ENCODE results near the gene RAB34. TPM values are rescaled to one million over a fixed set of nuclear protein-coding genes. Genes with fewer than 3 reads are reported as not detected.

Gene RAB34
- total and polyA plus RNA-seq, 2 experiments from 2014 or later: 277 to 476 TPM

DNA sequence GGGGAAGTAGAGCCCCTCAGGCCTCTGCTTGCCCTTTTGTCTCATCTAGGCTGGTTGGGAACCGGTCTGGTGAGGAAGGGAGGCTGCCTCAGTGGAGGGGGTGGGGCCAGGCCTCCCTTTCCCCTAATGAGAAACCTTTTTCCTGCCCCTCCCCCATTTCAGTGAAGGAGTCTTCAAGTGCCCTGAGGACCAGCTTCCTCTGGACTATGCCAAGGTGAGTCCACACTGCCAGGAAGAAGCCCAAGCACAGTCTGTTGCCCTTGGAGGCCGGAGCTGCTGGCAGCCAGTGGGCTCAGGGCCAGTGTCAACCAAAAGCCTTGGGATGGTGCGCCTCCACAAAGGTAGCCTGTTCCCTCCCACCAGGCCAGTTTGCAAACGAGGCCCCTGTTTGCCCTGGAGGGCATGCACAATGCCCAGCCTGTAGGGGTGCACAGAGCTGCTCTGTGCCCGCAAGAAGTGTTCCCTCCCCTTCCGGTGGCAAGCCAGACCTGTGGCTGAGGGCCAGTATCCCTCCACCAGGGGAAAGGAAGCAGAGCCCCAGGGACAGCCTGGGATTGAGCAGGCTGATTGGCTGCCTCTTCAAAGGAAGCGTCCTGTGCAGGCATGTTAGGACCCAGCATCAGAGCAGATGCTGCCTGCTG, 29.5 kb upstream of the RAB34 start:
- H3K36me3 ChIP-seq (ENCODE audit: low read depth): peaks cover 4% of the 10 kb centered on the region; the same call in 1 of the 2 replicates
- no peak overlapping the region for H2AFZ ChIP-seq
- no peaks in the 10 kb centered on the region for H3K27me3 ChIP-seq (replicated peaks; ENCODE audit: insufficient read depth)
- peaks cover 21% of the 10 kb centered on the region for H3K4me1 ChIP-seq (ENCODE audit: insufficient read depth)
- no peak overlapping the region for H3K27ac ChIP-seq
- no peaks in the 10 kb centered on the region for H4K20me1 ChIP-seq (ENCODE audit: insufficient read depth)
- H3K9ac ChIP-seq: no peak overlapping the region
- no peaks in the 10 kb centered on the region for H3K9me3 ChIP-seq (ENCODE audit: low read depth)
- peaks cover 22% of the 10 kb centered on the region; the same call in 1 of the 2 replicates for H3F3A ChIP-seq (ENCODE audit: insufficient read depth)
- in situ Hi-C loops (cut with MboI): no loop called here
- 84 to 87% methylated on average over 7 of the region's 7 CpGs for WGBS, 2 experiments (ENCODE audit: low coverage in 1 of 2, low lambda C conversion rate in 2 of 2, missing lambda C conversion rate in 2 of 2)
- no peak overlapping the region for H3K4me3 ChIP-seq
- DNase-seq: no peak
- no peaks in the 10 kb centered on the region for H3K9me2 ChIP-seq (ENCODE audit: insufficient read depth)
- TF ChIP-seq EZH2 (IDR thresholded peaks at IDR 0.05; ENCODE audit: insufficient read depth, poor library complexity, severe bottlenecking) (no peak), EZH2phosphoT487 (IDR thresholded peaks at IDR 0.05; ENCODE audit: insufficient read depth, low read depth) (no peak)
- H3K4me2 ChIP-seq (ENCODE audit: unreplicated experiment): no peak overlapping the region
- H3K79me2 ChIP-seq (ENCODE audit: insufficient read depth): peaks cover 60% of the 10 kb centered on the region

DNA sequence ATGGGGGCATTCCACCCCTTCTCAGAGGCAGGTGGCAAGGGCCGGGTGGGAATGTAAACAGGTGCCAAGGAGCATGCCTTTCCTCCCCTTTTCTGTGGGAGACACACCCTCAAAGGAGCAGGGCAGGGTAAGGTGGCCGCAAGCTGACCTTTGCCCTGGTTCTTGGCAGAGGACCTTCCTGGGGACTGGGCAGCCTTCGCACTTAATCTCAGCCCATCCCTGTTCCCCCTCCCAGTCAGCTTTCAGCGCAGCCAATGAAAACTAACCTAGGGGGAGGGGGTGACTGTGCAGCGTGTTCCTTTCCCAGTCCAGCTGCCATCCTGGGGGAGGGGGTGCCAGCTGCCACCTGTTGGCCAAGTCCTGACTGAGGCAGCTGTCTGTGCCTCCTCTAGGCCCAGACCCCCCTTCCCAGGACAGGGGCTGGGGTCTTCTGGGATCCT, 29.0 kb upstream of the RAB34 start:
- Histone ChIP-seq H3K4me2 (ENCODE audit: unreplicated experiment) (peak overlapping the region; percentile 90), H3K4me3 (no peak overlapping the region), H3K9ac (no peak overlapping the region), H3K4me1 (ENCODE audit: insufficient read depth) (peaks cover 21% of the 10 kb centered on the region), H4K20me1 (ENCODE audit: insufficient read depth) (no peaks in the 10 kb centered on the region), H2AFZ (no peak overlapping the region), H3K9me3 (ENCODE audit: low read depth) (no peaks in the 10 kb centered on the region), H3K79me2 (ENCODE audit: insufficient read depth) (peaks cover 60% of the 10 kb centered on the region), H3K9me2 (ENCODE audit: insufficient read depth) (no peaks in the 10 kb centered on the region), H3K27ac (no peak overlapping the region), H3F3A (ENCODE audit: insufficient read depth) (peaks cover 24% of the 10 kb centered on the region; the same call in 1 of the 2 replicates), H3K36me3 (ENCODE audit: low read depth) (peaks cover under 1% of the 10 kb centered on the region; the same call in 1 of the 2 replicates), H3K27me3 (replicated peaks; ENCODE audit: insufficient read depth) (no peaks in the 10 kb centered on the region)
- no peak for DNase-seq
- no peak for TF ChIP-seq EZH2phosphoT487 (IDR thresholded peaks at IDR 0.05; ENCODE audit: insufficient read depth, low read depth)
- no peak for TF ChIP-seq EZH2 (IDR thresholded peaks at IDR 0.05; ENCODE audit: insufficient read depth, poor library complexity, severe bottlenecking)
- WGBS, 2 experiments (ENCODE audit: low coverage in 1 of 2, low lambda C conversion rate in 2 of 2, missing lambda C conversion rate in 2 of 2): 92% methylated on average over 5 of the region's 5 CpGs
- in situ Hi-C loops (cut with MboI): no loop called here

DNA sequence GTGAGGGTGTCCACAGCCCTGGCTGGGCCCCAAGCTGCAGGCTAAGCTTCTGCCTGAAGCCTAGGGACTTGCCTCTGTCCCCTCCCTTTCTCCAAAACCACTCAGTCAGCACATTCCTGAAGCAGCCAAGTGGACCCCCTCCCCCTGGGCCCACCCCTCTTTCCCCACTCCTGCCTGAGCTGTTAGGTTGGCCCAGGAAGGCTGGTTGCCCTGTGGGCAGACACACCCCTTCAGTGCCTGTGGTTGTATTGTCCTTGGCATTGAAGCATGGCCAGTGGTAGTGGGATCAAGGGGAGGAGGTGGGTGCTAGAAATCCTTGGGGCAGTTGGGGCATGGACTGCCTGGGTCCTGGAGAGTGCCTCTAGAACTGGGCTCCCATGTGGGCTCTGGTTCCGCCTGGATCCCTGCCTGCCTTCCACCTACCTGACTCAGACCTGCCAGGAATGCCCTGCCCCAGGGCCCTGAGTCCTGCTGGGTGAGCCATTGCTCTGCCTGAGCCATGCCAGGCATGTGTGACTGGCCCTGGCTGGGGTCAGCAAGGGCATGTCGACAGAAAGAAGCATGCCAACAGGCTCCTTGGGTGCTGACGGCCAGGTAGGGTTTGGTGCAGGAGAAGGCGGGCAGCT, 28.2 kb upstream of the RAB34 start:
- 83 to 88% methylated on average over 4 of the region's 4 CpGs for WGBS, 2 experiments (ENCODE audit: low coverage in 1 of 2, low lambda C conversion rate in 2 of 2, missing lambda C conversion rate in 2 of 2)
- H3K27me3 ChIP-seq (replicated peaks; ENCODE audit: insufficient read depth): no peaks in the 10 kb centered on the region
- peaks cover 54% of the 10 kb centered on the region for H3K79me2 ChIP-seq (ENCODE audit: insufficient read depth)
- peaks cover 21% of the 10 kb centered on the region; the same call in 1 of the 2 replicates for H3F3A ChIP-seq (ENCODE audit: insufficient read depth)
- H3K4me2 ChIP-seq (ENCODE audit: unreplicated experiment): peak overlapping the region; percentile 90
- H3K4me3 ChIP-seq: peak overlapping the region; percentile 86
- TF ChIP-seq EZH2 (IDR thresholded peaks at IDR 0.05; ENCODE audit: insufficient read depth, poor library complexity, severe bottlenecking): no peak
- TF ChIP-seq EZH2phosphoT487 (IDR thresholded peaks at IDR 0.05; ENCODE audit: insufficient read depth, low read depth): no peak
- 0 out of 2 replicates have a peak overlapping the region, but pooled peaks have one; percentile 0 for H3K27ac ChIP-seq
- H3K4me1 ChIP-seq (ENCODE audit: insufficient read depth): peaks cover 21% of the 10 kb centered on the region
- H3K36me3 ChIP-seq (ENCODE audit: low read depth): no peaks in the 10 kb centered on the region; the same call in 1 of the 2 replicates
- in situ Hi-C loops (cut with MboI): no loop called here
- H2AFZ ChIP-seq: no peak overlapping the region
- peak; percentile 74 for DNase-seq
- no peaks in the 10 kb centered on the region for H3K9me2 ChIP-seq (ENCODE audit: insufficient read depth)
- H4K20me1 ChIP-seq (ENCODE audit: insufficient read depth): no peaks in the 10 kb centered on the region
- peak overlapping the region; percentile 91 for H3K9ac ChIP-seq
- no peaks in the 10 kb centered on the region for H3K9me3 ChIP-seq (ENCODE audit: low read depth)

DNA sequence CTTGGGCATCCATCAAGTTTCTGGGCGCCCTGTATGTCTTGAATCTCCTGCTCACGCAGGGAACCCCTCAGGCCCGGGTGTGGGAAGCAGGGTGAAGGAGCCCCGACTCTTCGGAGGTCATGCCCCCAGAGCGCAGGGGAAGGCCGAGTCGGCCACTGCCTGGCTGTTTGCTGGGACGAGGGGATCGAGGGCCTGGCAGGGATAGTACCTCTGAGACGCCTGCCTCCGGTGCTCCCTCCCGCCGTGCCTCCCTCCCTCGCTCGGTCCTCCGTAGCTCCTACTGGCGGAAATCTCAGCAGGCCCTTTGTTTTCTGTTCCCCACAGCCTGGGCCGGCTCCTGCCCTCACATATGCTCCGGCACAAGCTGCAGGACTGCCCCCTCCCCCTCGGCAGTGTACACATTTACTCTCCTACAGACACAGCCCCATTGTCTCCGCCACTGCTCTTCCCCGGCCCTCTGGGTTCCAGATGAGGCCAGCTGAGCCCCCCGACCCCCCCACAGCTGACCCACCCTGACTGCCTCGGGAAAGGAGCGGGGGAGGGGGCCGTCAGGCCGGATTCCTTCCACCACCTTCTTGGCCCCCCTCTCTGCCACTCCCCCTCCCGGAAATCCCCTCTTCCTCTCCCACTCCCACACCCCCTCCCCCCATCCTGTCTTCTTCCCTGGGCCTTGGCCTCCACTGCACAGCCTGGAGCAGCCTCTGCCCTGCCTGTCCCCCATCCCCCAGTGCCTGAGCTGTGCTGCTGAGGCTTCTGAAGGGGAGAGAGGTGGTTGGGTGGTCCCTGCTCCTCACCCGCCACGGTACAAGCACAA, 27.5 kb upstream of the RAB34 start:
- Histone ChIP-seq H3K27me3 (replicated peaks; ENCODE audit: insufficient read depth) (no peaks in the 10 kb centered on the region), H3K4me1 (ENCODE audit: insufficient read depth) (peaks cover 21% of the 10 kb centered on the region), H3K9me3 (ENCODE audit: low read depth) (no peaks in the 10 kb centered on the region), H3K79me2 (ENCODE audit: insufficient read depth) (peaks cover 47% of the 10 kb centered on the region), H3K9me2 (ENCODE audit: insufficient read depth) (no peaks in the 10 kb centered on the region), H3K4me3 (peak overlapping the region; percentile 86), H3K9ac (peak overlapping the region; percentile 91), H3F3A (ENCODE audit: insufficient read depth) (peaks cover 14% of the 10 kb centered on the region; the same call in 1 of the 2 replicates), H3K36me3 (ENCODE audit: low read depth) (no peaks in the 10 kb centered on the region; the same call in 1 of the 2 replicates), H3K4me2 (ENCODE audit: unreplicated experiment) (peak overlapping the region; percentile 90), H4K20me1 (ENCODE audit: insufficient read depth) (no peaks in the 10 kb centered on the region), H3K27ac (peak overlapping the region; percentile 93), H2AFZ (peak overlapping the region; percentile 4; the same call in 1 of the 2 replicates)
- in situ Hi-C loops (cut with MboI): no loop called here
- DNase-seq: peak; percentile 80
- TF ChIP-seq EZH2phosphoT487 (IDR thresholded peaks at IDR 0.05; ENCODE audit: insufficient read depth, low read depth): no peak
- no peak for TF ChIP-seq EZH2 (IDR thresholded peaks at IDR 0.05; ENCODE audit: insufficient read depth, poor library complexity, severe bottlenecking)
- 2 to 10% methylated on average over 18 to 30 of the region's 31 CpGs for WGBS, 2 experiments (ENCODE audit: low coverage in 1 of 2, low lambda C conversion rate in 2 of 2, missing lambda C conversion rate in 2 of 2)
